HCT116 (cell line): ENCODE measurements around the gene MMD2. TPM values are rescaled to one million over a fixed set of nuclear protein-coding genes. Genes with fewer than 3 reads are reported as not detected.

ENCODE experiments used
- ATAC-seq: fragments of 200-7000 bp; cut with Tn5 transposase; 2 replicates; pipeline ENCODE4 v1.9.1; 2020; ENCODE audit warnings: mild to moderate bottlenecking, moderate library complexity
- BruUV-seq: library from RNA; stranded (reverse); fragments of 400-500 nt; replicated peaks from 2 replicates; lab custom pipeline; 2021; lab: Mats Ljungman, UMichigan
- CTCF ChIA-PET: fragments of 300-600 bp; sonication (Branson Sonifier 250); formaldehyde crosslinking; loops from one replicate; lab custom pipeline; 2021; ENCODE audit warnings: antibody characterized with exemption; lab: Charles Lee
- POLR2A ChIA-PET: fragments of 300-600, 350-600 bp; sonication (Branson Sonifier 250); formaldehyde crosslinking; loops from one replicate; lab custom pipeline; 2021; ENCODE audit warnings: antibody characterized with exemption; lab: Charles Lee
- RAD21 ChIA-PET, 2 experiments: fragments of 300-600 bp; sonication (Branson Sonifier 250); formaldehyde crosslinking; loops; one replicate each; lab custom pipeline; 2023; ENCODE audit warnings: low total read pairs in 2 of 2; ENCODE audit not compliant: uncharacterized antibody in 2 of 2, unreplicated experiment in 2 of 2, low non-redundant PET in 1 of 2; lab: Charles Lee
- DNase-seq: peaks from one replicate; pipeline ENCODE4 v3.0.0-alpha.2; 2010; ENCODE audit warnings: low read depth, low spot score
- H2AFZ ChIP-seq: fragments of 200-600 bp; shearing (Covaris generic), sonication (generic); 2 replicates; pipeline ENCODE4 v1.6.1; 2017; ENCODE audit warnings: low read depth, mixed run types, mixed read lengths, antibody characterized with exemption, low read length; ENCODE audit not compliant: poor library complexity, severe bottlenecking
- H3K27ac ChIP-seq: 2 replicates; pipeline ENCODE4 v1.5.1; 2012; ENCODE audit warnings: low read depth, low read length
- H3K27me3 ChIP-seq: fragments of 200-600 bp; sonication (generic); 2 replicates; pipeline ENCODE4 v1.6.1; 2016; ENCODE audit warnings: mixed run types, low read length, mixed read lengths; ENCODE audit not compliant: insufficient read depth
- H3K36me3 ChIP-seq, 2 experiments: fragments of 200-500 bp in 1 of 2; fragments of 200-600 bp in 1 of 2; sonication (Bioruptor generic) in 1 of 2; sonication (generic) in 1 of 2; 2 replicates each; pipeline versions ENCODE4 v1.5.1 to v1.6.1; 2014 to 2016; ENCODE audit warnings: low read length in 2 of 2, inconsistent platforms in 1 of 2, mixed read lengths in 1 of 2, mixed run types in 1 of 2; ENCODE audit not compliant: insufficient read depth in 2 of 2, control insufficient read depth in 1 of 2
- H3K4me1 ChIP-seq, 2 experiments: fragments of 200-600 bp in 1 of 2; sonication (generic) in 1 of 2; 2 replicates each; pipeline versions ENCODE4 v1.5.1 to v1.6.1; 2012 to 2017; ENCODE audit warnings: low read length in 2 of 2, inconsistent platforms in 1 of 2, mild to moderate bottlenecking in 1 of 2, mixed read lengths in 1 of 2, mixed run types in 1 of 2, moderate library complexity in 1 of 2; ENCODE audit not compliant: insufficient read depth in 2 of 2, control insufficient read depth in 1 of 2
- H3K4me2 ChIP-seq: fragments of 200-600 bp; sonication (generic); 2 replicates; pipeline ENCODE4 v1.6.1; 2017; ENCODE audit warnings: mixed run types, low read length, mixed read lengths
- H3K4me3 ChIP-seq, 2 experiments: fragments of 200-600 bp in 1 of 2; sonication (generic) in 1 of 2; replicated peaks in 1 of 2; 2 replicates each; pipeline ENCODE4 v1.5.1; 2011 to 2016; ENCODE audit warnings: low read length in 2 of 2, control low read depth in 1 of 2, low read depth in 1 of 2, mild to moderate bottlenecking in 1 of 2, mixed read lengths in 1 of 2, mixed run types in 1 of 2
- H3K79me2 ChIP-seq: fragments of 200-600 bp; sonication (generic); 2 replicates; pipeline ENCODE4 v1.6.1; 2017; ENCODE audit warnings: mild to moderate bottlenecking, mixed run types, low read length, moderate library complexity, mixed read lengths; ENCODE audit not compliant: insufficient read depth
- H3K9ac ChIP-seq: fragments of 200-600 bp; sonication (generic); 2 replicates; pipeline ENCODE4 v1.6.1; 2016; ENCODE audit warnings: low read length, mixed read lengths
- H3K9me2 ChIP-seq: fragments of 200-600 bp; sonication (generic), shearing (Covaris generic); 2 replicates; pipeline ENCODE4 v1.6.1; 2017; ENCODE audit warnings: mixed run types, mild to moderate bottlenecking, moderate library complexity; ENCODE audit not compliant: insufficient read depth
- H3K9me3 ChIP-seq, 2 experiments: fragments of 200-500 bp in 1 of 2; fragments of 200-600 bp in 1 of 2; sonication (Bioruptor generic) in 1 of 2; sonication (generic) in 1 of 2; 2 replicates each; pipeline ENCODE4 v1.6.1; 2014 to 2017; ENCODE audit warnings: low read length in 2 of 2, mixed read lengths in 2 of 2, inconsistent platforms in 1 of 2, low read depth in 1 of 2, mild to moderate bottlenecking in 1 of 2, mixed run types in 1 of 2, moderate library complexity in 1 of 2; ENCODE audit not compliant: control insufficient read depth in 1 of 2, insufficient read depth in 1 of 2
- H4K20me1 ChIP-seq: fragments of 200-600 bp; sonication (generic), shearing (Covaris generic); 2 replicates; pipeline ENCODE4 v1.6.1; 2017; ENCODE audit warnings: mixed run types, mild to moderate bottlenecking, moderate library complexity; ENCODE audit not compliant: insufficient read depth
- ATF3 ChIP-seq: IDR thresholded peaks from 2 replicates; pipeline ENCODE4 v1.6.1; 2012
- CBX3 ChIP-seq: IDR thresholded peaks from 2 replicates; pipeline ENCODE4 v1.6.1; 2012; ENCODE audit warnings: low read depth
- CEBPB ChIP-seq: IDR thresholded peaks from 2 replicates; pipeline ENCODE4 v1.6.1; 2012; ENCODE audit warnings: low read depth
- REST ChIP-seq: IDR thresholded peaks from 2 replicates; pipeline ENCODE4 v1.6.1; 2012; ENCODE audit warnings: low read depth
- SP1 ChIP-seq: IDR thresholded peaks from 2 replicates; pipeline ENCODE4 v1.6.1; 2012; ENCODE audit warnings: low read depth
- TCF7L2 ChIP-seq: IDR thresholded peaks from 2 replicates; pipeline ENCODE4 v1.7.0; 2011; ENCODE audit warnings: borderline replicate concordance, inconsistent platforms; ENCODE audit not compliant: insufficient read depth, insufficient read length; ENCODE audit errors: extremely low read depth
- YY1 ChIP-seq: IDR thresholded peaks from 2 replicates; pipeline ENCODE4 v1.6.1; 2011; ENCODE audit warnings: low read length, low read depth, moderate library complexity, mild to moderate bottlenecking; ENCODE audit not compliant: insufficient replicate concordance; ENCODE audit errors: extremely low read depth
- ZBTB33 ChIP-seq: IDR thresholded peaks from 2 replicates; pipeline ENCODE4 v1.6.1; 2011; ENCODE audit warnings: mild to moderate bottlenecking, low read length, moderate library complexity; ENCODE audit not compliant: insufficient replicate concordance; ENCODE audit errors: extremely low read depth
- ZNF274 ChIP-seq: fragments of 200-500 bp; sonication (Bioruptor generic); IDR thresholded peaks from 2 replicates; pipeline ENCODE4 v1.6.1; 2014; ENCODE audit warnings: mild to moderate bottlenecking, low read depth, low read length, inconsistent platforms
- intact Hi-C: fragments of 100-400 bp; cut with micrococcal nuclease; formaldehyde crosslinking; loops from 2 replicates; pipeline ENCODE4 v1.10.0; 2022
- total RNA-seq: library from RNA; stranded (reverse); gene quantifications from one replicate; pipeline ENCODE4 v1.2.1, GENCODE V29; 2021; ENCODE audit not compliant: unreplicated experiment

MMD2 gene
- total RNA-seq, 1 experiment from 2014 or later, result not detected

GRCh38 chr7:4882169-4883032 lies 76.6 kb downstream of the MMD2 start:
- Histone ChIP-seq H3K79me2 (0 out of 2 replicates have a peak, but pooled peaks cover 4% of the 10 kb centered on the region), H3K9me3 (no peaks in the 10 kb centered on the region), H2AFZ (no peak overlapping the region), H3K9me2 (no peaks in the 10 kb centered on the region), H3K4me1 (peaks cover 0 to 8% of the 10 kb centered on the region in 2 experiments; a peak in 2 of 4 replicates), H3K9ac (peak overlapping the region; percentile 80), H3K27me3 (no peaks in the 10 kb centered on the region), H3K4me2 (peak overlapping the region; percentile 68), H3K27ac (no peak overlapping the region), H3K36me3 (no peaks in the 10 kb centered on the region; a peak in 1 of 4 replicates), H4K20me1 (no peaks in the 10 kb centered on the region), H3K4me3 (peak overlapping the region; percentile 45 to 71)
- no peak for TF ChIP-seq ATF3
- no peak for TF ChIP-seq SP1
- TF ChIP-seq CEBPB, result no peak
- no peak for TF ChIP-seq ZNF274
- no peak for TF ChIP-seq TCF7L2
- no peak for TF ChIP-seq YY1
- no peak for TF ChIP-seq CBX3
- TF ChIP-seq ZBTB33, result no peak
- TF ChIP-seq REST, result no peak
- ATAC-seq (no peak), DNase-seq (no peak)
- ChIA-PET CTCF (interaction anchor here (1.5 to 2.1 kb wide), 4 partner anchors 27 to 91 kb away, joined by 3 to 14 read pairs (median 4); no protein-coding TSS in a partner anchor), RAD21 (no interaction called here), POLR2A (no interaction called here)
- intact Hi-C loops, result loop anchor here (1.0 to 2.0 kb wide), 2 partner anchors 52 to 84 kb away; no protein-coding TSS in a partner anchor
- TSS peak; percentile 57 for BruUV-seq
